Measurements from ENCODE around the gene ANK3. TPM values are rescaled to one million over a fixed set of nuclear protein-coding genes. Genes with fewer than 3 reads are reported as not detected.

The ANK3 gene
- total RNA-seq, 1 experiment from 2014 or later = 29.8 TPM

DNA sequence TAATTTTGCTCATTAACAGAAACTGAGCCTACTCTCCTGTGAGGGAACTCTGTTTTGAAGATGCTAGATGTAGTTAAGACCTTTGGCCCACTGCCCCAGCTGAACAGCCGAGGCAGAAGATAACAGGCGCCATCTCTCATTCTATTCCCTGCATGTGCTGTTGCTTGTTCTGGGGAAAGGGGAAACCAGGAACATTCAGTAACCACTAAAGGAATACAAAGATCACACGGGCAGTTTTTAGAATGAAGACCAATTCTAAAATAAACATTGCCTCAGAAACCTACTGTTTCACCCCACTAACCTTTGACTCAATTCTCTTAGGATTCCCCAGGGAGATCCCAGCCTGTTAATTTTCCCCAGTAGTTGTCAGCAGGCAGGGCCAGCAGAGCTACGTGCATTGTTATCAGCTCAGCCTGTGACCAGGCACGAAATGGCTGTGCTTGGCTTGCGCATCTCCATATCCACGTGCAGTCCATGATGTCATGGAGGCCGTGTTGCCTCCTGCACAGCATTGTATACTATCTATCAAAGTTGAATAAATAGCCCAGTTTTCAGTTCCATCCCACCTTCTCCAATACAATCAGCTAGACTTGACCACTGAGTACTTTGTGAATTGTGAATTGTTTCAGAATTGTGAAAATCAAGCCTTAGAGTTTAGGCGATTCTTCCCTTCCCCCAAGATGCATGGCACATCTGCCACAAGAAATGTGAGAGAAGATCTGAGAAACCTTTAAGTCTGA, 36.0 kb downstream of the ANK3 start:
- CTCF ChIA-PET = no interaction called here
- H3K4me1 Mint-ChIP-seq (ENCODE audit: low read depth, unreplicated experiment) = no peaks in the 10 kb centered on the region
- TF ChIP-seq, protein P1, sequence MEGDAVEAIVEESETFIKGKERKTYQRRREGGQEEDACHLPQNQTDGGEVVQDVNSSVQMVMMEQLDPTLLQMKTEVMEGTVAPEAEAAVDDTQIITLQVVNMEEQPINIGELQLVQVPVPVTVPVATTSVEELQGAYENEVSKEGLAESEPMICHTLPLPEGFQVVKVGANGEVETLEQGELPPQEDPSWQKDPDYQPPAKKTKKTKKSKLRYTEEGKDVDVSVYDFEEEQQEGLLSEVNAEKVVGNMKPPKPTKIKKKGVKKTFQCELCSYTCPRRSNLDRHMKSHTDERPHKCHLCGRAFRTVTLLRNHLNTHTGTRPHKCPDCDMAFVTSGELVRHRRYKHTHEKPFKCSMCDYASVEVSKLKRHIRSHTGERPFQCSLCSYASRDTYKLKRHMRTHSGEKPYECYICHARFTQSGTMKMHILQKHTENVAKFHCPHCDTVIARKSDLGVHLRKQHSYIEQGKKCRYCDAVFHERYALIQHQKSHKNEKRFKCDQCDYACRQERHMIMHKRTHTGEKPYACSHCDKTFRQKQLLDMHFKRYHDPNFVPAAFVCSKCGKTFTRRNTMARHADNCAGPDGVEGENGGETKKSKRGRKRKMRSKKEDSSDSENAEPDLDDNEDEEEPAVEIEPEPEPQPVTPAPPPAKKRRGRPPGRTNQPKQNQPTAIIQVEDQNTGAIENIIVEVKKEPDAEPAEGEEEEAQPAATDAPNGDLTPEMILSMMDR (IDR thresholded peaks at IDR 0.05; ENCODE audit: unreplicated experiment) = no peak
- H3K4me3 Mint-ChIP-seq (ENCODE audit: low read depth, unreplicated experiment) = no peak overlapping the region
- H3K9me3 Mint-ChIP-seq (ENCODE audit: low read depth, unreplicated experiment) = no peaks in the 10 kb centered on the region
- BruUV-seq (replicated peaks) = no TSS peak
- no peak overlapping the region for H3K27ac Mint-ChIP-seq (ENCODE audit: unreplicated experiment)
- no peak for DNase-seq
- intact Hi-C loops (cut with micrococcal nuclease; ENCODE audit: unreplicated experiment) = no loop called here
- H3K27me3 Mint-ChIP-seq (ENCODE audit: unreplicated experiment) = no peaks in the 10 kb centered on the region
- H3K36me3 Mint-ChIP-seq (ENCODE audit: insufficient read depth, unreplicated experiment) = no peaks in the 10 kb centered on the region

DNA sequence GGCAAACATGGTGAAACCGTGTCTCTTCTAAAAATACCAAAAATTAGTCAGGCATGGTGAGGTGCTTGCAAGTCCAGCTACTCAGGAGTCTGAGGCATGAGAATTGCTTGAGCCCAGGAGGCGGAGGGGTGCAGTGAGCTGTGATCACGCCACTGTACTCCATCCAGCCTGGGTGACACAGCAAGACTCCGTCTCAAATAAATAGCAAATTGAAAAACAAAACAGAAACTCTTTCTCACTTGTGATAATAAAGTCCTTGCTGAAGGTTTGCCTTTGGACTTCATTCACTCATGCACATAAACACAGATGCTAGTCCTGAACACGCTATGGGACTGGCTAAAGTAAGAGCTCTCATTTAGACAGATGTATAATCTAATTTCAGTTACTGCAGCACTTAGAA, 37.6 kb downstream of the ANK3 start:
- Mint-ChIP-seq H3K4me3 (ENCODE audit: low read depth, unreplicated experiment) (no peak overlapping the region), H3K36me3 (ENCODE audit: insufficient read depth, unreplicated experiment) (no peaks in the 10 kb centered on the region), H3K27me3 (ENCODE audit: unreplicated experiment) (no peaks in the 10 kb centered on the region), H3K27ac (ENCODE audit: unreplicated experiment) (no peak overlapping the region), H3K4me1 (ENCODE audit: low read depth, unreplicated experiment) (no peaks in the 10 kb centered on the region), H3K9me3 (ENCODE audit: low read depth, unreplicated experiment) (no peaks in the 10 kb centered on the region)
- TF ChIP-seq, protein P1 (IDR thresholded peaks at IDR 0.05; ENCODE audit: unreplicated experiment) = no peak
- CTCF ChIA-PET = no interaction called here
- DNase-seq = no peak
- BruUV-seq (replicated peaks) = no TSS peak
- intact Hi-C loops (cut with micrococcal nuclease; ENCODE audit: unreplicated experiment) = no loop called here

DNA sequence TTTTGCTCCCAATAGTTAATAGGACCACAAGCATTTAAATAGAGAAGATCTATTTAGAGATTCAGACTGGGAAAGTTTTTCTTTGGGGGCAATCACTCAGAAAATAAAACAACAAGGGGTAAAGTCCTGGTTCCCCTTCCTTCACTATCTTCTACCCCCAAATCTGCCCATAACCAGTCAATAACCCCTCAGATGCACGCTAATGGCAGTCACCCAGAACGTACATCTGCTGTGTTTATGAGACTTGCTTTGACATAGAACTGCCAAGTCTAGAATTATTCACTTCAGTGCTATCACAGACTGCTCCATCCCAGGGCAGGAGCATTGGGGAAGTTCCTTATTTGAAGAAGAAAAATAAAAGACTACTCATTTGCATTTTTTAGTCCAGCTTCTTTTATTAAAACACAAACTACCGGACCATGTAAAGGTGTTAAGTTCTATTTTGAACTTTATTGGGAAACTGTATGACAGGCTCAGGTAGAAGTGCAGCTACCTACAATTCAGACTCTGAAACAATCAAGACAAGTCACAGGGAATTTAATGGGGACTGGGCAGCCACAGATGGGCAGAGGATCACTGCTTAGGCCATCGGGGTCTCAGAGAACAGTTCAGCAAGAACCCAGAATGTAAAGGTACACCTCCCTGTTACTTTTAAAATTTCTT, 38.4 kb downstream of the ANK3 start:
- Mint-ChIP-seq H3K27me3 (ENCODE audit: unreplicated experiment) (no peaks in the 10 kb centered on the region), H3K36me3 (ENCODE audit: insufficient read depth, unreplicated experiment) (no peaks in the 10 kb centered on the region), H3K27ac (ENCODE audit: unreplicated experiment) (no peak overlapping the region), H3K9me3 (ENCODE audit: low read depth, unreplicated experiment) (no peaks in the 10 kb centered on the region), H3K4me1 (ENCODE audit: low read depth, unreplicated experiment) (no peaks in the 10 kb centered on the region), H3K4me3 (ENCODE audit: low read depth, unreplicated experiment) (no peak overlapping the region)
- CTCF ChIA-PET = no interaction called here
- intact Hi-C loops (cut with micrococcal nuclease; ENCODE audit: unreplicated experiment) = no loop called here
- DNase-seq = no peak
- TF ChIP-seq, protein P1 (IDR thresholded peaks at IDR 0.05; ENCODE audit: unreplicated experiment) = no peak
- no TSS peak for BruUV-seq (replicated peaks)

DNA sequence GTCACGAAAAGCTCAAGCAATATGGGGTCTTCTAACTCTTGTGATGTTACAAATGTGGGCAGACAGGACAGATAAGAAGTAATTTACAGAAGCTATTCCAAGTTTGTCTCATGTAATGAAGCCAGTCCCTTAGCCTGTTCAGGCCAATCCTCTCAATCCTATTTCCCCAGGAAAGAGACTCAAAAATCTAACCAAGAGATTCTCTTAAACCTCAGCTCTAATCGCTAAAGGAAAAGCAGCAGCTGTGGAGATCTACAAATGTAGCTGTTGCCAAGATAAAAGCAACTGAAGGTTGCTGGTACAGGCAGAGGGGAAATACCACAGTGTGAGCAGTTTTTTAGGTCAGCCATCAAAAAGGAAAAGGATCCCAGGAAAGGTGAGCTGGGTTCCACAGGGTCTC, 39.3 kb downstream of the ANK3 start:
- intact Hi-C loops (cut with micrococcal nuclease; ENCODE audit: unreplicated experiment) = no loop called here
- H3K36me3 Mint-ChIP-seq (ENCODE audit: insufficient read depth, unreplicated experiment) = no peaks in the 10 kb centered on the region
- H3K9me3 Mint-ChIP-seq (ENCODE audit: low read depth, unreplicated experiment) = no peaks in the 10 kb centered on the region
- no peak for DNase-seq
- no peak overlapping the region for H3K4me3 Mint-ChIP-seq (ENCODE audit: low read depth, unreplicated experiment)
- no TSS peak for BruUV-seq (replicated peaks)
- CTCF ChIA-PET = no interaction called here
- H3K27me3 Mint-ChIP-seq (ENCODE audit: unreplicated experiment) = no peaks in the 10 kb centered on the region
- no peak overlapping the region for H3K27ac Mint-ChIP-seq (ENCODE audit: unreplicated experiment)
- H3K4me1 Mint-ChIP-seq (ENCODE audit: low read depth, unreplicated experiment) = no peaks in the 10 kb centered on the region
- TF ChIP-seq, protein P1 (IDR thresholded peaks at IDR 0.05; ENCODE audit: unreplicated experiment) = no peak
